PC-9 (cell line): ENCODE data around the gene R3HDM2. TPM values are rescaled to one million over a fixed set of nuclear protein-coding genes. Genes with fewer than 3 reads are reported as not detected.

Experiments
- BruUV-seq: library from RNA; stranded (reverse); fragments of 400-500 nt; replicated peaks from 2 replicates; lab custom pipeline; 2021; lab: Mats Ljungman, UMichigan
- CTCF ChIA-PET: fragments of 300-600 bp; sonication (Branson Sonifier 250); formaldehyde crosslinking; loops from one replicate; lab custom pipeline; 2022; ENCODE audit warnings: antibody characterized with exemption; lab: Charles Lee
- POLR2A ChIA-PET: fragments of 300-600 bp; sonication (Branson Sonifier 250); formaldehyde crosslinking; loops from one replicate; lab custom pipeline; 2022; ENCODE audit warnings: antibody characterized with exemption; ENCODE audit not compliant: unreplicated experiment; lab: Charles Lee
- DNase-seq, 2 experiments: peaks; one replicate each; pipeline versions ENCODE4 v3.0.0 to v3.0.0-alpha.2; 2015 to 2022; ENCODE audit warnings: mixed read lengths in 1 of 2
- H2AFZ ChIP-seq: fragments of 200-600 bp; sonication (generic); 2 replicates; pipeline ENCODE4 v1.8.1; 2017; ENCODE audit warnings: antibody characterized with exemption
- H3F3A ChIP-seq: fragments of 200-600 bp; sonication (generic); 2 replicates; pipeline ENCODE4 v1.8.1; 2017; ENCODE audit warnings: antibody characterized with exemption, mild to moderate bottlenecking, low read depth; ENCODE audit not compliant: insufficient read depth
- H3K27ac ChIP-seq: fragments of 200-600 bp; sonication (generic); 2 replicates; pipeline ENCODE4 v1.6.1; 2016; ENCODE audit warnings: mixed run types
- H3K27me3 ChIP-seq: fragments of 200-600 bp; sonication (generic); 2 replicates; pipeline ENCODE4 v1.6.1; 2016; ENCODE audit warnings: low read depth, mixed run types; ENCODE audit not compliant: insufficient read depth
- H3K36me3 ChIP-seq: fragments of 200-600 bp; sonication (generic); 2 replicates; pipeline ENCODE4 v1.6.1; 2016; ENCODE audit warnings: low read depth, mixed run types
- H3K4me1 ChIP-seq: fragments of 200-600 bp; sonication (generic); replicated peaks from 2 replicates; pipeline ENCODE4 v1.6.1; 2016; ENCODE audit warnings: mixed run types; ENCODE audit not compliant: insufficient read depth
- H3K4me2 ChIP-seq: fragments of 200-600 bp; sonication (generic); 2 replicates; pipeline ENCODE4 v1.6.1; 2017; ENCODE audit warnings: mixed run types
- H3K4me3 ChIP-seq: fragments of 200-600 bp; sonication (generic); 2 replicates; pipeline ENCODE4 v1.6.1; 2016; ENCODE audit warnings: mixed run types
- H3K79me2 ChIP-seq: fragments of 200-600 bp; sonication (generic); 2 replicates; pipeline ENCODE4 v1.6.1; 2017; ENCODE audit warnings: low read depth, mixed run types
- H3K9me2 ChIP-seq: fragments of 200-600 bp; sonication (generic); 2 replicates; pipeline ENCODE4 v1.8.1; 2017; ENCODE audit warnings: mild to moderate bottlenecking; ENCODE audit not compliant: insufficient read depth
- H3K9me3 ChIP-seq: fragments of 200-600 bp; sonication (generic); 2 replicates; pipeline ENCODE4 v1.8.1; 2016; ENCODE audit warnings: low read depth; ENCODE audit not compliant: insufficient read depth
- H4K20me1 ChIP-seq: fragments of 200-600 bp; sonication (generic); 2 replicates; pipeline ENCODE4 v1.8.1; 2017; ENCODE audit not compliant: insufficient read depth
- EZH2 ChIP-seq: fragments of 200-600 bp; sonication (generic); IDR thresholded peaks from 2 replicates; pipeline ENCODE4 v1.8.0; 2017; ENCODE audit warnings: antibody characterized with exemption, low read depth
- intact Hi-C: fragments of 100-400 bp; cut with micrococcal nuclease; formaldehyde crosslinking; loops from one replicate; pipeline ENCODE4 v1.10.0; 2022; ENCODE audit not compliant: unreplicated experiment
- total RNA-seq: library from RNA; stranded (reverse); gene quantifications from 2 replicates; pipeline ENCODE4 v1.2.3, GENCODE V29; 2021
- TF ChIP-seq, protein P1 (sequence below): fragments of 200-600 bp; sonication (generic); conservative IDR thresholded peaks from 2 replicates; pipeline ENCODE4 v1.6.1; 2017; ENCODE audit warnings: mixed run types, antibody characterized with exemption, mild to moderate bottlenecking, moderate library complexity

The R3HDM2 gene
- total RNA-seq, 1 experiment from 2014 or later = 65.1 TPM

GRCh38 chr12:57241402-57242310 is 189.2 kb downstream of the R3HDM2 start:
- no peak for DNase-seq
- Histone ChIP-seq H3K36me3 (no peaks in the 10 kb centered on the region), H2AFZ (no peak overlapping the region), H3K9me3 (no peaks in the 10 kb centered on the region), H3K79me2 (no peaks in the 10 kb centered on the region), H3K4me3 (no peak overlapping the region), H3K9me2 (no peaks in the 10 kb centered on the region), H3K4me2 (peak overlapping the region; percentile 99; the same call in 1 of the 2 replicates), H3K27ac (no peak overlapping the region), H3F3A (peaks cover 60% of the 10 kb centered on the region), H4K20me1 (no peaks in the 10 kb centered on the region), H3K27me3 (peaks cover 30% of the 10 kb centered on the region), H3K4me1 (peaks cover 22% of the 10 kb centered on the region; the same call in 1 of the 2 replicates)
- no TSS peak for BruUV-seq
- POLR2A ChIA-PET = no interaction called here
- TF ChIP-seq, protein P1, sequence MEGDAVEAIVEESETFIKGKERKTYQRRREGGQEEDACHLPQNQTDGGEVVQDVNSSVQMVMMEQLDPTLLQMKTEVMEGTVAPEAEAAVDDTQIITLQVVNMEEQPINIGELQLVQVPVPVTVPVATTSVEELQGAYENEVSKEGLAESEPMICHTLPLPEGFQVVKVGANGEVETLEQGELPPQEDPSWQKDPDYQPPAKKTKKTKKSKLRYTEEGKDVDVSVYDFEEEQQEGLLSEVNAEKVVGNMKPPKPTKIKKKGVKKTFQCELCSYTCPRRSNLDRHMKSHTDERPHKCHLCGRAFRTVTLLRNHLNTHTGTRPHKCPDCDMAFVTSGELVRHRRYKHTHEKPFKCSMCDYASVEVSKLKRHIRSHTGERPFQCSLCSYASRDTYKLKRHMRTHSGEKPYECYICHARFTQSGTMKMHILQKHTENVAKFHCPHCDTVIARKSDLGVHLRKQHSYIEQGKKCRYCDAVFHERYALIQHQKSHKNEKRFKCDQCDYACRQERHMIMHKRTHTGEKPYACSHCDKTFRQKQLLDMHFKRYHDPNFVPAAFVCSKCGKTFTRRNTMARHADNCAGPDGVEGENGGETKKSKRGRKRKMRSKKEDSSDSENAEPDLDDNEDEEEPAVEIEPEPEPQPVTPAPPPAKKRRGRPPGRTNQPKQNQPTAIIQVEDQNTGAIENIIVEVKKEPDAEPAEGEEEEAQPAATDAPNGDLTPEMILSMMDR = no peak
- no peak for TF ChIP-seq EZH2
- CTCF ChIA-PET = interaction anchor here (0.6 to 2.5 kb wide), 7 partner anchors 12 to 272 kb away, joined by 3 to 25 read pairs (median 4); partner anchors contain the start of gene SHMT2
- intact Hi-C loops = loop anchor here (5.0 to 10.0 kb wide), 3 partner anchors 59 to 487 kb away; partner anchors contain the start of genes PRIM1 and STAT6

GRCh38 chr12:57240926-57241401 is 189.9 kb downstream of the R3HDM2 start:
- H3K27ac ChIP-seq = no peak overlapping the region
- H3K4me3 ChIP-seq = no peak overlapping the region; the same call in 1 of the 2 replicates
- no peaks in the 10 kb centered on the region for H3K36me3 ChIP-seq
- no peaks in the 10 kb centered on the region for H3K9me3 ChIP-seq
- peaks cover 22% of the 10 kb centered on the region; the same call in 1 of the 2 replicates for H3K4me1 ChIP-seq
- H3F3A ChIP-seq = peaks cover 64% of the 10 kb centered on the region
- 0 out of 2 replicates have a peak, but pooled peaks cover 2% of the 10 kb centered on the region for H4K20me1 ChIP-seq
- H3K4me2 ChIP-seq = peak overlapping the region; percentile 50; the same call in 1 of the 2 replicates
- no TSS peak for BruUV-seq
- no peaks in the 10 kb centered on the region for H3K9me2 ChIP-seq
- CTCF ChIA-PET = interaction anchor here (0.6 to 1.5 kb wide), 2 partner anchors 27 to 1155 kb away, joined by 6 to 14 read pairs; no protein-coding TSS in a partner anchor
- POLR2A ChIA-PET = interaction anchor here (0.5 kb wide), 1 partner anchor 111 kb away, joined by 3 read pairs; no protein-coding TSS in a partner anchor
- H2AFZ ChIP-seq = no peak overlapping the region
- H3K27me3 ChIP-seq = peaks cover 30% of the 10 kb centered on the region
- no peak for DNase-seq
- H3K79me2 ChIP-seq = no peaks in the 10 kb centered on the region
- intact Hi-C loops = loop anchor here (5.0 to 10.0 kb wide), 3 partner anchors 59 to 486 kb away; partner anchors contain the start of genes PRIM1 and STAT6
- TF ChIP-seq, protein P1 = no peak
- TF ChIP-seq EZH2 = no peak
